ENCODE results near the gene CTAGE9. TPM values are rescaled to one million over a fixed set of nuclear protein-coding genes. Genes with fewer than 3 reads are reported as not detected.

CTAGE9 gene
- polyA plus RNA-seq, 3 donors, result not detected

DNA sequence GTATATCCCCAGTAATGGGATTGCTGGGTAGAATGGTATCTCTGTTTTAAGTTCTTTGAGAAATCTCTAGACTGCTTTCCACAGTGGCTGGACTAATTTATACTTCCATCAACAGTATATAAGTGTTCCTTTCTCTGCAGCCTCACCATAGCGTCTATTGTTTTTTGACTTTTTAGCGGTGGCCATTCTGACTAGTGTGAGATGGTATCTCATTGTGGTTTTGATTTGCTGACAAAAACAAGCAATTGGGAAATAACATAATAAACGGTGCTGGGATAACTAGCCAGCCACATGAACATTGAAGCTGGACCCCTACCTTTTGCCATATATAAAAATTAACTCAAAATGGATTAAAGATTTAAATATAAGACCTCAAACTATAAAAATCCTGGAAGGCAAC lies 23.8 kb downstream of the CTAGE9 start:
- Mint-ChIP-seq H3K36me3 (no peaks in the 10 kb centered on the region), H3K4me1 (peaks cover 20% of the 10 kb centered on the region), H3K27me3 (ENCODE audit: low read depth in 3 of 3) (peaks cover 0 to 2% (median 2%) of the 10 kb centered on the region in 3 donors), H3K4me3 (no peak overlapping the region), H3K27ac (no peak overlapping the region), H3K9me3 (peaks cover 0 to 2% (median 0%) of the 10 kb centered on the region in 7 donors)
- Histone ChIP-seq H2AFZ (ENCODE audit: insufficient read depth, low read depth, low read length, poor library complexity, severe bottlenecking) (no peak overlapping the region), H3K79me2 (ENCODE audit: insufficient read depth, low read length) (no peaks in the 10 kb centered on the region), H3K4me3 (replicated peaks in 1 of 3; ENCODE audit: low read depth in 2 of 3, low read length in 3 of 3) (no peak overlapping the region), H3K27ac (ENCODE audit: low read depth in 1 of 2, low read length in 2 of 2) (no peak overlapping the region), H3K4me1 (ENCODE audit: control insufficient read depth in 1 of 2, insufficient read depth in 2 of 2, low read length in 2 of 2) (peaks cover 5 to 12% of the 10 kb centered on the region in 2 donors), H3K36me3 (replicated peaks in 1 of 2; ENCODE audit: control insufficient read depth in 1 of 2, insufficient read depth in 2 of 2, low read length in 2 of 2) (no peaks in the 10 kb centered on the region), H3K27me3 (ENCODE audit: control insufficient read depth in 2 of 2, insufficient read depth in 2 of 2, low read length in 2 of 2) (no peaks in the 10 kb centered on the region), H3K9me3 (replicated peaks in 1 of 2; ENCODE audit: control insufficient read depth in 1 of 2, insufficient read depth in 1 of 2, low read length in 2 of 2) (no peaks in the 10 kb centered on the region), H4K20me1 (ENCODE audit: insufficient read depth, low read length) (no peaks in the 10 kb centered on the region), H3K9ac (ENCODE audit: insufficient read depth, low read length, poor library complexity, severe bottlenecking) (no peak overlapping the region), H3K4me2 (replicated peaks; ENCODE audit: extremely low read depth, low read length, poor library complexity, severe bottlenecking) (no peak overlapping the region)
- TF ChIP-seq, protein P1, sequence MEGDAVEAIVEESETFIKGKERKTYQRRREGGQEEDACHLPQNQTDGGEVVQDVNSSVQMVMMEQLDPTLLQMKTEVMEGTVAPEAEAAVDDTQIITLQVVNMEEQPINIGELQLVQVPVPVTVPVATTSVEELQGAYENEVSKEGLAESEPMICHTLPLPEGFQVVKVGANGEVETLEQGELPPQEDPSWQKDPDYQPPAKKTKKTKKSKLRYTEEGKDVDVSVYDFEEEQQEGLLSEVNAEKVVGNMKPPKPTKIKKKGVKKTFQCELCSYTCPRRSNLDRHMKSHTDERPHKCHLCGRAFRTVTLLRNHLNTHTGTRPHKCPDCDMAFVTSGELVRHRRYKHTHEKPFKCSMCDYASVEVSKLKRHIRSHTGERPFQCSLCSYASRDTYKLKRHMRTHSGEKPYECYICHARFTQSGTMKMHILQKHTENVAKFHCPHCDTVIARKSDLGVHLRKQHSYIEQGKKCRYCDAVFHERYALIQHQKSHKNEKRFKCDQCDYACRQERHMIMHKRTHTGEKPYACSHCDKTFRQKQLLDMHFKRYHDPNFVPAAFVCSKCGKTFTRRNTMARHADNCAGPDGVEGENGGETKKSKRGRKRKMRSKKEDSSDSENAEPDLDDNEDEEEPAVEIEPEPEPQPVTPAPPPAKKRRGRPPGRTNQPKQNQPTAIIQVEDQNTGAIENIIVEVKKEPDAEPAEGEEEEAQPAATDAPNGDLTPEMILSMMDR (IDR thresholded peaks at IDR 0.05), result no peak
- DNase-seq, result no peak
- no CpG with 5 or more reads among the region's 3 CpGs for WGBS (ENCODE audit: insufficient coverage)
- intact Hi-C loops (cut with micrococcal nuclease), result no loop called here

DNA sequence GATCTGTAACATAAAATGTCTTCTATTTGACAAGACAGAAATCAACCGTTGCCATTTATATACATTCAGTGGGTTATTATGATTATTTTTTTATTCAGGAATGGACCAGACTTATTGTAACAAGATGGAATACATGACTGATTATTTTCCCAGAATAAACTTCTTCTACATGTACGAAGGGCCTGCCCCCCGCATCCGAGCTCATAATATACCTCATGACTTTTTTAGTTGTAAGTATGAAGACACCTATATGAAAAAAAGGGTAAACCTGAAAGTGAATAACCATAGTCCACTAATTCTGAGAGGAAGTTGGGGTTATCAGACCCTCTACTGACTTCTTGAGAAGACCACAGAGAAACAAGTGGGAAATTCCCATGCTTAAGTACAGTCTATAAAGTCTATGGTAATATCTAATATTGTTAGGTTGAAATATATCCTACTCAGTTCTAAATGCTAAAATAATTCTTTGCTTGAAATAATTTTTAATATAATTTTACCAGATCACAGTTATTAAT lies 25.5 kb downstream of the CTAGE9 start:
- Histone ChIP-seq H3K4me1 (ENCODE audit: control insufficient read depth in 1 of 2, insufficient read depth in 2 of 2, low read length in 2 of 2) (peaks cover 3 to 11% of the 10 kb centered on the region in 2 donors), H3K27ac (ENCODE audit: low read depth in 1 of 2, low read length in 2 of 2) (no peak overlapping the region), H3K27me3 (ENCODE audit: control insufficient read depth in 2 of 2, insufficient read depth in 2 of 2, low read length in 2 of 2) (no peaks in the 10 kb centered on the region), H3K4me3 (replicated peaks in 1 of 3; ENCODE audit: low read depth in 2 of 3, low read length in 3 of 3) (no peak overlapping the region), H3K79me2 (ENCODE audit: insufficient read depth, low read length) (no peaks in the 10 kb centered on the region), H4K20me1 (ENCODE audit: insufficient read depth, low read length) (no peaks in the 10 kb centered on the region), H3K4me2 (replicated peaks; ENCODE audit: extremely low read depth, low read length, poor library complexity, severe bottlenecking) (no peak overlapping the region), H3K36me3 (replicated peaks in 1 of 2; ENCODE audit: control insufficient read depth in 1 of 2, insufficient read depth in 2 of 2, low read length in 2 of 2) (no peaks in the 10 kb centered on the region), H3K9ac (ENCODE audit: insufficient read depth, low read length, poor library complexity, severe bottlenecking) (no peak overlapping the region), H2AFZ (ENCODE audit: insufficient read depth, low read depth, low read length, poor library complexity, severe bottlenecking) (no peak overlapping the region), H3K9me3 (replicated peaks in 1 of 2; ENCODE audit: control insufficient read depth in 1 of 2, insufficient read depth in 1 of 2, low read length in 2 of 2) (no peaks in the 10 kb centered on the region)
- H3K4me3 Mint-ChIP-seq, result no peak overlapping the region
- intact Hi-C loops (cut with micrococcal nuclease), result no loop called here
- H3K9me3 Mint-ChIP-seq, result peaks cover 0 to 2% (median 0%) of the 10 kb centered on the region in 7 donors
- TF ChIP-seq, protein P1 (IDR thresholded peaks at IDR 0.05), result no peak
- H3K27ac Mint-ChIP-seq, result no peak overlapping the region
- DNase-seq, result no peak
- no peaks in the 10 kb centered on the region for H3K36me3 Mint-ChIP-seq
- H3K27me3 Mint-ChIP-seq (ENCODE audit: low read depth in 3 of 3), result peaks cover 0 to 4% (median 2%) of the 10 kb centered on the region in 3 donors
- peaks cover 14% of the 10 kb centered on the region for H3K4me1 Mint-ChIP-seq
- no CpG with 5 or more reads among the region's 4 CpGs for WGBS (ENCODE audit: insufficient coverage)
